Endothelial cell of umbilical vein (primary cell): Measurements from ENCODE around the gene ELOVL5. TPM values are rescaled to one million over a fixed set of nuclear protein-coding genes. Genes with fewer than 3 reads are reported as not detected.

Experiments
- BruUV-seq: library from RNA; stranded (reverse); fragments of 400-500 nt; replicated peaks from 2 replicates; lab custom pipeline; 2021; lab: Mats Ljungman, UMichigan
- CTCF ChIA-PET: fragments of 300-600, 350-600 bp; sonication (Branson Sonifier 250); formaldehyde crosslinking; loops from one replicate; lab custom pipeline; 2021; ENCODE audit warnings: antibody characterized with exemption, inconsistent platforms; lab: Charles Lee
- POLR2A ChIA-PET: fragments of 300-600, 350-600 bp; sonication (Branson Sonifier 250); formaldehyde crosslinking; loops from one replicate; lab custom pipeline; 2021; ENCODE audit warnings: antibody characterized with exemption, inconsistent platforms; lab: Charles Lee
- DNase-seq: peaks from one replicate; pipeline ENCODE4 v3.0.0-alpha.2; 2011; ENCODE audit warnings: low read depth, low spot score
- FAIRE-seq: peaks from 2 replicates; lab custom pipeline; 2011; peaks lifted over from hg19 to GRCh38; lab: Jason Lieb, UNC
- H2AFZ ChIP-seq: 2 replicates; pipeline ENCODE4 v1.6.0; 2012; ENCODE audit warnings: low read depth, low read length, control low read depth, inconsistent platforms
- H3K27ac ChIP-seq: 2 replicates; pipeline ENCODE4 v1.5.1; 2011; ENCODE audit warnings: low read depth, mild to moderate bottlenecking, control low read depth, low read length, moderate library complexity; ENCODE audit not compliant: insufficient read depth
- H3K27me3 ChIP-seq, 2 experiments: 2 replicates each; pipeline versions ENCODE4 v1.6.0 to v1.6.1; 2011; ENCODE audit warnings: low read length in 2 of 2, mixed read lengths in 1 of 2; ENCODE audit not compliant: control insufficient read depth in 2 of 2, insufficient read depth in 2 of 2
- H3K36me3 ChIP-seq, 2 experiments: 2 replicates in 1 of 2; 3 replicates in 1 of 2; pipeline ENCODE4 v1.5.1; 2011; ENCODE audit warnings: low read length in 2 of 2, mild to moderate bottlenecking in 1 of 2, moderate library complexity in 1 of 2; ENCODE audit not compliant: control insufficient read depth in 2 of 2, insufficient read depth in 2 of 2; ENCODE audit errors: extremely low read depth in 1 of 2
- H3K4me1 ChIP-seq: 3 replicates; pipeline ENCODE4 v1.5.1; 2011; ENCODE audit warnings: mild to moderate bottlenecking, low read length; ENCODE audit not compliant: control insufficient read depth, insufficient read depth; ENCODE audit errors: extremely low read depth
- H3K4me2 ChIP-seq: 2 replicates; pipeline ENCODE4 v1.6.1; 2011; ENCODE audit warnings: low read length, control low read depth, mixed read lengths; ENCODE audit not compliant: insufficient read depth
- H3K4me3 ChIP-seq, 3 experiments: fragments of 200-600 bp in 1 of 3; sonication (generic), shearing (Covaris generic) in 1 of 3; replicated peaks in 1 of 3; 2 replicates each; pipeline ENCODE4 v1.5.1; 2011 to 2016; ENCODE audit warnings: control low read depth in 3 of 3, low read length in 3 of 3, mild to moderate bottlenecking in 2 of 3, inconsistent platforms in 1 of 3, low read depth in 1 of 3, moderate library complexity in 1 of 3; ENCODE audit not compliant: insufficient read depth in 1 of 3
- H3K79me2 ChIP-seq: 2 replicates; pipeline ENCODE4 v1.6.0; 2012; ENCODE audit warnings: low read length, inconsistent platforms; ENCODE audit not compliant: control insufficient read depth, insufficient read depth
- H3K9ac ChIP-seq: replicated peaks from 2 replicates; pipeline ENCODE3; 2011; ENCODE audit warnings: low read length, control low read depth; ENCODE audit not compliant: insufficient read depth; ENCODE audit errors: extremely low read depth
- H3K9me1 ChIP-seq: replicated peaks from 3 replicates; pipeline ENCODE4 v1.6.0; 2011; ENCODE audit warnings: mild to moderate bottlenecking, low read length; ENCODE audit not compliant: control insufficient read depth, insufficient read depth; ENCODE audit errors: extremely low read depth
- H3K9me3 ChIP-seq: replicated peaks from 2 replicates; pipeline ENCODE4 v1.5.1; 2012; ENCODE audit warnings: low read length, inconsistent platforms; ENCODE audit not compliant: control insufficient read depth, insufficient read depth
- H4K20me1 ChIP-seq: replicated peaks from 2 replicates; pipeline ENCODE3; 2011; ENCODE audit warnings: mild to moderate bottlenecking, low read length; ENCODE audit not compliant: control insufficient read depth, insufficient read depth; ENCODE audit errors: extremely low read depth
- EZH2 ChIP-seq: IDR thresholded peaks from 2 replicates; pipeline ENCODE4 v1.6.1; 2012; ENCODE audit warnings: borderline replicate concordance, low read depth, mild to moderate bottlenecking, moderate library complexity, low read length, inconsistent platforms; ENCODE audit not compliant: severe bottlenecking
- FOS ChIP-seq: IDR thresholded peaks from 2 replicates; pipeline ENCODE4 v1.6.1; 2011; ENCODE audit warnings: mild to moderate bottlenecking, low read length, moderate library complexity, borderline replicate concordance; ENCODE audit not compliant: insufficient read depth
- GATA2 ChIP-seq: IDR thresholded peaks from 2 replicates; pipeline ENCODE4 v1.7.0; 2011; ENCODE audit warnings: low read depth, mild to moderate bottlenecking, moderate library complexity, mixed read lengths, low read length; ENCODE audit not compliant: insufficient read length, insufficient read depth
- JUN ChIP-seq: IDR thresholded peaks from 2 replicates; pipeline ENCODE4 v1.6.1; 2011; ENCODE audit warnings: borderline replicate concordance, low read depth; ENCODE audit not compliant: insufficient read length, insufficient read depth
- MYC ChIP-seq: IDR thresholded peaks from one replicate; pipeline ENCODE4 v1.6.1; 2011; ENCODE audit warnings: mild to moderate bottlenecking, low read depth, low read length
- POLR2A ChIP-seq: IDR thresholded peaks from 2 replicates; pipeline ENCODE4 v1.6.1; 2012; ENCODE audit warnings: low read depth, mild to moderate bottlenecking, control low read depth, low read length
- POLR2AphosphoS5 ChIP-seq: IDR thresholded peaks from 2 replicates; pipeline ENCODE4 v1.6.1; 2012; ENCODE audit warnings: low read depth, mild to moderate bottlenecking, control low read depth, low read length, moderate library complexity; ENCODE audit not compliant: insufficient read depth
- dilution Hi-C: fragments of 300-500 bp; cut with MboI; formaldehyde crosslinking; loops from one replicate; pipeline ENCODE4 v1.15.0; 2019; ENCODE audit warnings: low sequenced_read_pairs; ENCODE audit not compliant: extremely low pct_ligation_motif_present
- intact Hi-C: fragments of 100-400 bp; cut with micrococcal nuclease; formaldehyde crosslinking; loops from one replicate; pipeline ENCODE4 v1.10.0; 2022
- polyA plus RNA-seq, 4 experiments: library from polyadenylated mRNA; depleted of rRNA in 3 of 4; stranded (reverse) in 3 of 4; unstranded in 1 of 4; fragments of >200 nt; gene quantifications; 2 replicates each; pipeline versions ENCODE4 v1.2.1 to v1.2.3, GENCODE V29; 2011 to 2012; ENCODE audit warnings: missing spikeins in 1 of 4
- total RNA-seq: library from RNA; stranded (reverse); gene quantifications from 2 replicates; pipeline ENCODE4 v1.2.3, GENCODE V29; 2021
- TF ChIP-seq, protein P1 (sequence below): IDR thresholded peaks from 2 replicates; pipeline ENCODE4 v1.6.1; 2011; ENCODE audit not compliant: insufficient read depth, insufficient read length
- TF ChIP-seq, protein P2 (sequence below), 2 donors: IDR thresholded peaks; 1 replicate in 1 of 2; 2 replicates in 1 of 2; pipeline ENCODE4 v1.5.1; 2011; ENCODE audit warnings: low read length in 2 of 2, mild to moderate bottlenecking in 2 of 2, moderate library complexity in 2 of 2, control low read depth in 1 of 2, inconsistent platforms in 1 of 2, low read depth in 1 of 2; ENCODE audit not compliant: insufficient read depth in 1 of 2; ENCODE audit errors: extremely low read depth in 1 of 2

The ELOVL5 gene
- total and polyA plus RNA-seq, 2 donors (not counting 3 experiments of a cell fraction or from before 2014, with no cell fraction given), result 85.9 to 140 TPM

DNA sequence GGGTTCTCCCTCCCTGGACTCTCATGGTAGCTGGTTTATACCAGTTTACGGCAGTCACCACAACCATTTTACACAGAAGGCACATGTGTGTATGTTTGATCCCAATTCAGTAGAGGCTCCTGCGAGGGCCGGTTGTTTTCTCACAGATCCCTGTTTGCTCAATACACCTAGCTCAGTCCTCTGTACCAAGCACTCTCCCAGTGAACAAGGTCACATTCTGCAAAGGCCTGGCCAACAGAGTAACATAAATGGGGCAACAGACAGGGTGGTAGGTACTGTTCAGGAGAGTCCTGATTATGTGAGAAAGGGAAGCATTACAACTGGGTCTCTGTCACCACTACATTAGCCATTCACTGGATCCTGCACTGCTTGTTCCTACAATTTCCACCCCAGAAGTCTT is 84.4 kb downstream of the ELOVL5 start:
- Histone ChIP-seq H3K4me3 (no peak overlapping the region), H3K4me2 (no peak overlapping the region), H3K27me3 (no peaks in the 10 kb centered on the region), H3K9me1 (no peaks in the 10 kb centered on the region), H3K9ac (no peak overlapping the region), H3K9me3 (no peaks in the 10 kb centered on the region), H3K79me2 (no peaks in the 10 kb centered on the region), H4K20me1 (no peaks in the 10 kb centered on the region), H3K36me3 (peaks cover 8 to 26% of the 10 kb centered on the region in 2 experiments), H3K4me1 (no peaks in the 10 kb centered on the region), H3K27ac (no peak overlapping the region), H2AFZ (no peak overlapping the region)
- DNase-seq (no peak), FAIRE-seq (no peak)
- intact Hi-C loops, result loop anchor here (2.0 to 10.0 kb wide), 2 partner anchors 84 to 90 kb away; partner anchors contain the start of gene ELOVL5
- no TSS peak for BruUV-seq
- ChIA-PET CTCF (no interaction called here), POLR2A (no interaction called here)
- TF ChIP-seq POLR2AphosphoS5 (no peak), FOS (no peak), POLR2A (no peak), MYC (no peak)
- dilution Hi-C loops, result no loop called here

DNA sequence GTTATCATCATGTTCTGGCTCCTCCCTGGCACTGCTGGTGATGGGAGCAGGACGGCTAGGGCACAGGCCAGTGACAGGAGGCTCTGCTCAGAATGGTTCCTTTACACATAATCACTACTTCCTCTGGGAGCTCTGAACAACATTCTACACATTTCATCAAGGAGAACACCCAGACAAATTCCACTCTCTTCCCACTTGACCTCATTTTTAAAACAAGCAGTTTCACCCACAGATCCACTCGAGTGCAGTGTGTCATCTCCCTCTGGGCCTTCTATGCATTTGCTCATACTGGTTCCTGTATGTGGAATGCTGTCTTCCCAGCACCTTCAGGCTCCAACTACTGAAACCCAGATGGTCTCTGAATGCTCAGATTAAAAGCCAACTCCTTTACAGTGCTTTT is 84.8 kb downstream of the ELOVL5 start:
- Histone ChIP-seq H3K4me1 (no peaks in the 10 kb centered on the region), H4K20me1 (no peaks in the 10 kb centered on the region), H3K9me1 (no peaks in the 10 kb centered on the region), H3K4me3 (no peak overlapping the region), H3K9ac (no peak overlapping the region), H3K4me2 (no peak overlapping the region), H3K27me3 (no peaks in the 10 kb centered on the region), H3K9me3 (no peaks in the 10 kb centered on the region), H2AFZ (no peak overlapping the region), H3K36me3 (peaks cover 6 to 26% of the 10 kb centered on the region in 2 experiments), H3K27ac (no peak overlapping the region), H3K79me2 (no peaks in the 10 kb centered on the region)
- POLR2A ChIA-PET, result no interaction called here
- DNase-seq (no peak), FAIRE-seq (no peak)
- intact Hi-C loops, result loop anchor here (2.0 to 10.0 kb wide), 2 partner anchors 85 to 89 kb away; partner anchors contain the start of gene ELOVL5
- no TSS peak for BruUV-seq
- dilution Hi-C loops, result no loop called here
- TF ChIP-seq POLR2AphosphoS5 (no peak), GATA2 (no peak), JUN (no peak), MYC (no peak), FOS (no peak), POLR2A (no peak), EZH2 (no peak)
- TF ChIP-seq, protein P1, sequence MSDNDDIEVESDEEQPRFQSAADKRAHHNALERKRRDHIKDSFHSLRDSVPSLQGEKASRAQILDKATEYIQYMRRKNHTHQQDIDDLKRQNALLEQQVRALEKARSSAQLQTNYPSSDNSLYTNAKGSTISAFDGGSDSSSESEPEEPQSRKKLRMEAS, result no peak
- TF ChIP-seq, protein P2, sequence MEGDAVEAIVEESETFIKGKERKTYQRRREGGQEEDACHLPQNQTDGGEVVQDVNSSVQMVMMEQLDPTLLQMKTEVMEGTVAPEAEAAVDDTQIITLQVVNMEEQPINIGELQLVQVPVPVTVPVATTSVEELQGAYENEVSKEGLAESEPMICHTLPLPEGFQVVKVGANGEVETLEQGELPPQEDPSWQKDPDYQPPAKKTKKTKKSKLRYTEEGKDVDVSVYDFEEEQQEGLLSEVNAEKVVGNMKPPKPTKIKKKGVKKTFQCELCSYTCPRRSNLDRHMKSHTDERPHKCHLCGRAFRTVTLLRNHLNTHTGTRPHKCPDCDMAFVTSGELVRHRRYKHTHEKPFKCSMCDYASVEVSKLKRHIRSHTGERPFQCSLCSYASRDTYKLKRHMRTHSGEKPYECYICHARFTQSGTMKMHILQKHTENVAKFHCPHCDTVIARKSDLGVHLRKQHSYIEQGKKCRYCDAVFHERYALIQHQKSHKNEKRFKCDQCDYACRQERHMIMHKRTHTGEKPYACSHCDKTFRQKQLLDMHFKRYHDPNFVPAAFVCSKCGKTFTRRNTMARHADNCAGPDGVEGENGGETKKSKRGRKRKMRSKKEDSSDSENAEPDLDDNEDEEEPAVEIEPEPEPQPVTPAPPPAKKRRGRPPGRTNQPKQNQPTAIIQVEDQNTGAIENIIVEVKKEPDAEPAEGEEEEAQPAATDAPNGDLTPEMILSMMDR (IDR thresholded peaks at IDR 0.05; ENCODE audit: extremely low read depth in 1 of 2, insufficient read depth in 1 of 2, low read depth in 1 of 2, low read length in 2 of 2), result no peak
- CTCF ChIA-PET, result interaction anchor here (0.7 kb wide), 1 partner anchor 26 kb away, joined by 3 read pairs; no protein-coding TSS in a partner anchor
